Measurements from ENCODE around the gene CRY1.
A peak's percentile ranks its signal among the peaks of the same experiment; 100 is the strongest.

Gene CRY1

DNA sequence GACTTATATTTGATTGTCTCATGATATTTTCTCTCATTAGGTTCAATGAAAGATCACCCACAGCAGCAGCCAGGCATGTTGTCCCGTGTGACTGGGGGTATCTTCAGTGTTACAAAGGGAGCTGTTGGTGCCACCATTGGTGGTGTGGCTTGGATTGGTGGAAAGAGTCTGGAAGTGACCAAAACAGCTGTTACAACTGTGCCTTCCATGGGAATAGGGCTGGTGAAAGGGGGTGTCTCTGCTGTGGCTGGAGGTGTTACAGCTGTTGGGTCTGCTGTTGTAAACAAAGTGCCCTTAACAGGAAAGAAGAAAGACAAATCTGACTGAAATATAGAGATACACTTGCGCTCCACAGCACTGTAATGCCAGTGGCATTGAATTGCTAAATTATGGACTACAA lies 122.3 kb downstream of the CRY1 start:
- H3K27ac Mint-ChIP-seq, result no peak overlapping the region
- H3K27me3 Mint-ChIP-seq, result no peaks in the 10 kb centered on the region
- peaks cover 22 to 25% of the 10 kb centered on the region in 2 donors for H3K36me3 Mint-ChIP-seq
- H3K4me3 Mint-ChIP-seq, result no peak overlapping the region
- no peak for ATAC-seq (replicated peaks)
- no peak for DNase-seq
- no peaks in the 10 kb centered on the region for H3K9me3 Mint-ChIP-seq
- H3K4me1 Mint-ChIP-seq, result peaks cover 12 to 22% of the 10 kb centered on the region in 2 donors

DNA sequence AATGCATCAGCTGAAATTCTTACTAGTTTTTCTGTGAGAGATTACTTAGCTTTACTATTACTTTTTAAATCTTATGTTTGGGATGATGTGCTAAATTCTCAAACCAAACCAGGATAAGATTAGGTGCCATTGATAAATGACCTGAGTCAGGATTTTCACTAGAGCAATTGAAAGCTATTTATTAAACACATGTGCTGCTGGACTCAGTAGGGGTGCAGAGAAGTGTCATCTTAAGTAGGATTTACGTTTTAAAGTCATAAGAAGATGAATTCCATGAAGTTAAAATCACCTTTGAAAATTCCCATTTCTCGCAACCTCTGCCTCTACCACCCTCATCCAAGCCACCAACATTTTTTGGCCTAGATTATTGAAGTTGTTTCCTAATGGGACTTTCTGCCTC lies 128.8 kb downstream of the CRY1 start:
- Mint-ChIP-seq H3K9me3 (no peaks in the 10 kb centered on the region), H3K4me3 (no peak overlapping the region), H3K36me3 (peaks cover 33 to 37% of the 10 kb centered on the region in 2 donors), H3K27ac (no peak overlapping the region), H3K27me3 (no peaks in the 10 kb centered on the region), H3K4me1 (peaks cover 10 to 12% of the 10 kb centered on the region in 2 donors)
- DNase-seq, result no peak
- no peak for ATAC-seq (replicated peaks)

- no peak overlapping the region for H3K27ac Mint-ChIP-seq
- H3K36me3 Mint-ChIP-seq, result peaks cover 23 to 30% of the 10 kb centered on the region in 2 donors
- H3K4me3 Mint-ChIP-seq, result no peak overlapping the region
- ATAC-seq (replicated peaks) (no peak), DNase-seq (no peak)
- H3K4me1 Mint-ChIP-seq, result peaks cover 14 to 19% of the 10 kb centered on the region in 2 donors
- no peaks in the 10 kb centered on the region for H3K9me3 Mint-ChIP-seq
- no peaks in the 10 kb centered on the region for H3K27me3 Mint-ChIP-seq
Measured at GRCh38 chr12:106962286-106962685, 131.1 kb downstream of the CRY1 start.

GRCh38 chr12:106960443-106960842 lies 132.9 kb downstream of the CRY1 start:
- H3K27ac Mint-ChIP-seq, result no peak overlapping the region
- ATAC-seq (replicated peaks), result no peak
- H3K4me1 Mint-ChIP-seq, result peaks cover 17 to 26% of the 10 kb centered on the region in 2 donors
- H3K4me3 Mint-ChIP-seq, result no peak overlapping the region
- DNase-seq, result no peak
- H3K27me3 Mint-ChIP-seq, result no peaks in the 10 kb centered on the region
- H3K36me3 Mint-ChIP-seq, result peaks cover 21 to 25% of the 10 kb centered on the region in 2 donors
- no peaks in the 10 kb centered on the region for H3K9me3 Mint-ChIP-seq

DNA sequence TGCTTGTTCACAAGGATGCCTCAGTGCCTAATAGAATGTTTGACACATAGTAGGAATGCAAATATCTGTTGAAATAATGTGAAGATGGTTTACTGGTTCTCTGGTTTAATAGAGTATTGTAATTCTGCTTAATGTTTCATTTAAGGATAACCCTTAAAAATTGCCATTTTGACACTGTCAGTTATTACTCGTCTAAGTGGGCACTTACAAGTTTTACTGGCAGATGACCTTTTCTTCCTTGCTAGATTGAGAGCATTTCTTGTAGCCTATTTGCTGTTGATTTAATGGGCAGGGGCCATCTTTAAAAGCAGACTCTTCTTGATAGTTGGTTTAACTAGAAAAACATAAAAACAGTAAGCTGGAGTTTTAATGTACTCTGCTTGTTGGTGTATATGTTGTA lies 135.8 kb downstream of the CRY1 start:
- no peaks in the 10 kb centered on the region for H3K9me3 Mint-ChIP-seq
- ATAC-seq (replicated peaks), result no peak
- H3K27ac Mint-ChIP-seq, result no peak overlapping the region
- peaks cover 8 to 9% of the 10 kb centered on the region in 2 donors for H3K36me3 Mint-ChIP-seq
- peak overlapping the region; percentile 96 to 99 for H3K4me3 Mint-ChIP-seq
- H3K4me1 Mint-ChIP-seq, result peaks cover 12 to 22% of the 10 kb centered on the region in 2 donors
- no peaks in the 10 kb centered on the region for H3K27me3 Mint-ChIP-seq
- no peak for DNase-seq

DNA sequence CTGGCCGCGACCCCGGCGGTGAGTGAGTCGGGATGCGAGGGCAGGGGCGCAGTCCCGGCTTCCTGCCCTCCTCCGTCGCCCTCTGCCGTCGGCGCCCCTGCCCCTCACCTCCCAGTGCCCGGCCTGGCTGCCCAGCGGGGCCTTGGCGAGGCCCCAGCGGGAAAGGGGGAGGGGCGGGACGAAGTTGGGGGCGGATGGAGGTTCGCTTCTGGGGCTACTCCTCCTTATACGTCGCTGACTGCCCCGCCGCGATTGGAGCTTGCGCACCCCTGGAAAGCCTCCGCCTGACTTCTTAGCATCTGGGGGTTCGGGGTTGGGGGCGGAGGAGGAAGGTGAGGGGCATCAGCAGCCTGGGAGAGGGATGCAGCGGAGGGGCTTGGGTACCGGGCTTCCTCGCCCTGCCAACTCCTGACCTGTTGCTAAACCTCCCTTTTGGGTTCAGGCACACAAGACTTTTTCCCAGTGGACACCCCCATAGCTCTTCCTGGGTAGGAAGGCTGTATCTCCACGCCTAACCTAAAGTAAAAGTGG lies 137.2 kb downstream of the CRY1 start:
- ATAC-seq (replicated peaks) (peak; percentile 57 to 59), DNase-seq (no peak)
- H3K36me3 Mint-ChIP-seq, result peaks cover 4 to 5% of the 10 kb centered on the region in 2 donors
- H3K4me3 Mint-ChIP-seq, result peak overlapping the region; percentile 96 to 99
- H3K4me1 Mint-ChIP-seq, result peaks cover 9 to 22% of the 10 kb centered on the region in 2 donors
- no peaks in the 10 kb centered on the region for H3K27me3 Mint-ChIP-seq
- no peaks in the 10 kb centered on the region for H3K9me3 Mint-ChIP-seq
- peak overlapping the region; percentile 94 for H3K27ac Mint-ChIP-seq

DNA sequence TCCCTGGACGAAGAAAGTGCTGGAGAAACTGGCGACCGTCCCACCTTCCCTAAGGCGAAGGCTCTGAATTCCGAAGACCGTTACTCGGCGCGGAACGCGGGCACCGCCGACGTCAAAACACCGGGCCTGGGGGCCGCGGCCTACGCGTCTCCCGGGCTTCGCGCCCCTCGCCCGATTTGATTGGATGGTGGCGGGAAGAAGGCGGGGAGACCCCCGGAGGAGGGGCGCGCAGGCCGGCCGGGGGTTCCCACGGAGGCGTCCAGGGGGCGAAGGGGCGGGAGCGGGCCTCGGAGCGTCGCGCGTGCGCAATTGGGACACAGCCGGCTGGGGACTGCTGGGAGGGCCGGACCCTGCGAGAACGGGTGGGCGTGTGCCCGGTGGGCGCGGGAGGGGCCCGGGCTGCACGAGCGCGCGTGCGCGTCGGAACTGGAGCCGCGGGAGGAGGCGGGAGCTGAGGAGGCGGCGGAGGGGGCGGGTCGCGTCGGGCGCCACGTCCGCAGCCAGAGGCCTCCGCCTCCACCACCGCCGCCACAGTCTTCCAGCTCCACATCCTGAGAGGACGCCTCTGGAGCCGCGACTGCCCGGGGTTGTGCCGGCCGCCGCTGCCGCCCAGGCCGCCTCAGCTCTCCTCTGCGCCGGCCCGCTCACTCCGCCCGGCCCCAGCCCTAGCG lies 137.8 kb downstream of the CRY1 start, which contains the start of gene TMEM263:
Gene TMEM263, plus strand, starts transcription at position 531 of the 671 bp plus-strand sequence. CDS start 11,210 bp downstream, outside the sequence.
- no peaks in the 10 kb centered on the region for H3K27me3 Mint-ChIP-seq
- peak; percentile 94 for DNase-seq
- peaks cover 0 to 2% of the 10 kb centered on the region in 2 donors for H3K36me3 Mint-ChIP-seq
- H3K4me3 Mint-ChIP-seq, result peak within 1 kb of the TSS; percentile 96 to 99
- H3K27ac Mint-ChIP-seq, result peak within 1 kb of the TSS; percentile 94
- peaks cover 7 to 22% of the 10 kb centered on the region in 2 donors for H3K4me1 Mint-ChIP-seq
- H3K9me3 Mint-ChIP-seq, result no peaks in the 10 kb centered on the region
- ATAC-seq (replicated peaks), result peak; percentile 82 to 86

- Mint-ChIP-seq H3K27ac (peak overlapping the region; percentile 94), H3K27me3 (no peaks in the 10 kb centered on the region), H3K4me1 (peaks cover 7 to 22% of the 10 kb centered on the region in 2 donors), H3K4me3 (peak overlapping the region; percentile 96 to 99), H3K9me3 (peaks cover 3 to 4% of the 10 kb centered on the region in 2 donors), H3K36me3 (peaks cover 0 to 2% of the 10 kb centered on the region in 2 donors)
- ATAC-seq (replicated peaks) (peak; percentile 39 to 41), DNase-seq (peak; percentile 5)
Measured at GRCh38 chr12:106954462-106955376, 138.6 kb downstream of the CRY1 start.

DNA sequence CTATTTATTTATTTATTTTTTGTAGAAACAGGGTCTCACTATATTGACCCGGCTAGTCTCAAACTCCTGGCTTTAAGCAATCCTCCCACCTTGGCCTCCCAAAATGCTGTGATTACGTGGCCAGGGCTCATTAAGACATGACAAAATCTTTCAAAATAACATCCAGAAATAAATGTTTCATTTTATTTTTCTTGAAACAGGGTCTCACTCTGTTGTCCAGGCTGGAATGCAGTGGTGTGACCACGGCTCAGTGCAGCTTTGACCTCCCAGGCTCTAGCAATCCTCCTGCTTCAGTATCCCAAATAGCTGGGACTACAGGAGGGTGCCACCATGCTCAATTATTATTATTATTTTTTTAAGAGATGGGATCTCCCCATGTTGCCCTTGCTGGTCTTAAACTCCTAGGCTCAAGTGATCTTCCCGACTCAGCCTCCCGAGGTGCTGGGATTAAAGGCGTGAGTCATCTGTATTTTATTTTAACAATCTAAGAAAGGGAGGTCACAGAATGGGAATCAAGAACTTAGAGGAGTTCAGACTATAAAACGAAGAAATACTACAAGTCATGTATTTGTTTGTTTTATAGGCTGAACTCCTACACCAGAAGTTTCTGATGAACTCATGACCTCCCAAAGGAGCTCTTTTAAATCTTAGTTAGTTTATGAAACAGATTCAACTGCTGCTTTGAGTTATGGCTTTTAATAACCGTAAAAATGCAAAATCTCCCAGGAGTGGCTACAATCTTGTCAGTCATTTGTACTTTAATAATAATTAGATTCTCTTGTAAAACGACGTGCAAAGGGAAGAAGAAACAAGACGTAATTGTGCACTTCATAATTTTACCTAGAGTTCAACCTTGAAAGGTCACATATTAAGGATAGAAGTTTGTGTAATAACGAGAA lies 139.7 kb downstream of the CRY1 start:
- DNase-seq, result no peak
- Mint-ChIP-seq H3K4me1 (peaks cover 7 to 22% of the 10 kb centered on the region in 2 donors), H3K4me3 (no peak overlapping the region), H3K9me3 (peaks cover 10% of the 10 kb centered on the region in 2 donors), H3K27ac (no peak overlapping the region), H3K36me3 (peaks cover 4 to 5% of the 10 kb centered on the region in 2 donors), H3K27me3 (peaks cover 5 to 9% of the 10 kb centered on the region in 2 donors)
- no peak for ATAC-seq (replicated peaks)

GRCh38 chr12:106950591-106950990 lies 142.8 kb downstream of the CRY1 start:
- ATAC-seq (replicated peaks) (no peak), DNase-seq (no peak)
- Mint-ChIP-seq H3K27ac (no peak overlapping the region), H3K4me1 (peaks cover 0 to 9% of the 10 kb centered on the region in 2 donors), H3K36me3 (peaks cover 3 to 4% of the 10 kb centered on the region in 2 donors), H3K4me3 (no peak overlapping the region), H3K9me3 (peaks cover 10 to 12% of the 10 kb centered on the region in 2 donors), H3K27me3 (peaks cover 15 to 27% of the 10 kb centered on the region in 2 donors)

DNA sequence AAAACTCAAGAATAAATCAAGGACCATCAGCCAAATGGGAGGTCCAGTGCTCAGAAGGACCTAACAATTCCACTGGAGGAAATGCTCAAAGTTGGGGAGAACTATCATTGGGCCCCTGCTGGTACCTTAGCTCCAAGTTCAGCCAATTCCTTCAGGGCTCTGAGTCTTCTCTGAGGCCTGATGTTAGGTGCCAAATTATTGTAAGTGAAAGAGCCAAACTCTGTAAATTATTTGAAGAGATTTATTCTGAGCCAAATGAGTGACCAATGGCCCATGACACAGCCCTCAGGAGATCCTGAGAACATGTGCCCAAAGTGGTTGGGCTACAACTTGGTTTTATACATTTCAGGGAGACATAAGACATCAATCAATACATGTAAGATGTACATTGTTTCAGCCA lies 145.9 kb downstream of the CRY1 start:
- H3K4me1 Mint-ChIP-seq, result no peaks in the 10 kb centered on the region
- H3K4me3 Mint-ChIP-seq, result no peak overlapping the region
- H3K27ac Mint-ChIP-seq, result no peak overlapping the region
- DNase-seq (no peak), ATAC-seq (replicated peaks) (no peak)
- H3K9me3 Mint-ChIP-seq, result peaks cover 10 to 12% of the 10 kb centered on the region in 2 donors
- H3K36me3 Mint-ChIP-seq, result peaks cover 4 to 5% of the 10 kb centered on the region in 2 donors
- peaks cover 21 to 37% of the 10 kb centered on the region in 2 donors for H3K27me3 Mint-ChIP-seq

DNA sequence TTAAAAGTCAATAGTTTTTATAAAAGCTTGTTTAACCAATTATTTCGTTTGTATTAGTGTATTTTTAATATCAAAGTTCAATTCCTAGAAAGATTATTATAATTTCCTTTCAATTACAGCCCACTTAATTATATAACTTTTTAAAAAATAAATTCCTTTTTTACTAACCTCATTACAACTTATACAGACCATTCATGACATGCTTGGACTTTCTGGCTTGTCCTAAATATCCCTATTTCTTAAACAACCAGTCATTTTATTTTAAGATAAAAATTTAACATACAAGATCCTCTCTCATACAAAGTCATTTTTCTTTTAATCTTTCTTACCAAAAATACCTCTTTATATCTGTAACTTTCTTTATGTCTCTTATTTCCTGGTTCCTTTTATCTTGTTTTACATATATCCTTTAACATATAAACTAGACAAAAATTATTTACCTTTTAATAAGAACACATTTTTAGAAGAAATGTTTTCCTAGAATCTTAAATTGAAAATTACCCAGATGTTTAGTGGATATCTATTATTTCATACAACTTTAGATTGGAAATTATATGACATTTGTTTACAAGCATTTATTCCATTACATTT lies 148.0 kb downstream of the CRY1 start:
- peaks cover 4 to 5% of the 10 kb centered on the region in 2 donors for H3K36me3 Mint-ChIP-seq
- H3K4me3 Mint-ChIP-seq, result no peak overlapping the region
- no peak overlapping the region for H3K27ac Mint-ChIP-seq
- H3K9me3 Mint-ChIP-seq, result peaks cover 10 to 12% of the 10 kb centered on the region in 2 donors
- ATAC-seq (replicated peaks), result no peak
- H3K4me1 Mint-ChIP-seq, result no peaks in the 10 kb centered on the region
- H3K27me3 Mint-ChIP-seq, result peaks cover 31 to 43% of the 10 kb centered on the region in 2 donors
- no peak for DNase-seq

- Mint-ChIP-seq H3K4me1 (no peaks in the 10 kb centered on the region), H3K9me3 (peaks cover 0 to 4% of the 10 kb centered on the region in 2 donors), H3K36me3 (peaks cover 0 to 2% of the 10 kb centered on the region in 2 donors), H3K4me3 (no peak overlapping the region), H3K27ac (no peak overlapping the region), H3K27me3 (peaks cover 33 to 47% of the 10 kb centered on the region in 2 donors)
- ATAC-seq (replicated peaks) (no peak), DNase-seq (no peak)
Measured at GRCh38 chr12:106942775-106943174, 150.6 kb downstream of the CRY1 start.
